GM12878 (cell line): ENCODE results near the gene MIA2. TPM values are rescaled to one million over a fixed set of nuclear protein-coding genes. Genes with fewer than 3 reads are reported as not detected.

ENCODE experiments used
- BRCA1 ChIP-seq: IDR thresholded peaks from 2 replicates; pipeline ENCODE4 v1.6.1; 2011; ENCODE audit warnings: low read depth, low read length, improper control_type of control experiment
- FOXM1 ChIP-seq: IDR thresholded peaks from 2 replicates; pipeline ENCODE4 v1.6.1; 2012; ENCODE audit warnings: low read depth, mild to moderate bottlenecking, inconsistent platforms, low read length, moderate library complexity
- MYB ChIP-seq: fragments of 150-350 bp; IDR thresholded peaks from 2 replicates; pipeline ENCODE4 v1.6.1; 2014; ENCODE audit warnings: mild to moderate bottlenecking, low read depth, low read length, borderline replicate concordance
- NFYA ChIP-seq: IDR thresholded peaks from 2 replicates; pipeline ENCODE4 v1.6.1; 2011; ENCODE audit warnings: low read depth, mild to moderate bottlenecking, low read length, improper control_type of control experiment, borderline replicate concordance
- POLR2AphosphoS2 ChIP-seq: IDR thresholded peaks from 2 replicates; pipeline ENCODE4 v1.6.1; 2011; ENCODE audit warnings: low read depth, mild to moderate bottlenecking, low read length, improper control_type of control experiment, moderate library complexity
- PRDM15 ChIP-seq: fragments of 450-650 bp; formaldehyde crosslinking; IDR thresholded peaks from 2 replicates; pipeline ENCODE4 v1.4.0; 2020; ENCODE audit warnings: mild to moderate bottlenecking, moderate library complexity
- RB1 ChIP-seq: fragments of 450-650 bp; formaldehyde crosslinking; IDR thresholded peaks from 2 replicates; pipeline ENCODE4 v1.6.1; 2017; ENCODE audit warnings: mild to moderate bottlenecking, borderline replicate concordance
- SMARCA5 ChIP-seq: fragments of 450-650 bp; IDR thresholded peaks from 2 replicates; pipeline ENCODE4 v1.6.1; 2017; ENCODE audit warnings: mild to moderate bottlenecking
- TCF12 ChIP-seq: IDR thresholded peaks from 2 replicates; pipeline ENCODE4 v1.6.1; 2011; ENCODE audit warnings: low read depth, mild to moderate bottlenecking, low read length
- ZBTB4 ChIP-seq: fragments of 450-650 bp; formaldehyde crosslinking; IDR thresholded peaks from 2 replicates; pipeline ENCODE4 v1.4.0; 2022; ENCODE audit warnings: mild to moderate bottlenecking, moderate library complexity
- polyA plus RNA-seq, 11 experiments: library from polyadenylated mRNA; depleted of rRNA in 4 of 11; unstranded in 6 of 11; stranded (reverse) in 5 of 11; fragments of >200 nt; fragmentation: Nextera tagmentation in 4 of 11; fragmentation: Illumina TruSeq in 1 of 11; extraction: Ambion mirVana in 4 of 11; extraction: Trizol in 1 of 11; gene quantifications; 1 replicate in 1 of 11; 2 replicates in 10 of 11; pipeline versions ENCODE4 v1.2.1 to v1.2.3, GENCODE V29; 2011 to 2016; ENCODE audit warnings: inconsistent platforms in 2 of 11, missing spikeins in 2 of 11, low read depth in 1 of 11
- total RNA-seq, 4 experiments: library from RNA; depleted of rRNA in 3 of 4; stranded (reverse); fragments of >200 nt in 3 of 4; fragmentation: Illumina TruSeq in 1 of 4; extraction: Trizol in 1 of 4; gene quantifications; 2 replicates each; pipeline versions ENCODE4 v1.2.1 to v1.2.3, GENCODE V29; 2013 to 2021
- TF ChIP-seq, protein P1 (sequence below): IDR thresholded peaks from 2 replicates; pipeline ENCODE4 v1.6.1; 2012; ENCODE audit warnings: low read depth, low read length, improper control_type of control experiment
- TF ChIP-seq, protein P2 (sequence below): fragments of 450-650 bp; formaldehyde crosslinking; IDR thresholded peaks from 2 replicates; pipeline ENCODE4 v1.5.0; 2022; ENCODE audit warnings: mild to moderate bottlenecking, missing genetic modification characterization
- TF ChIP-seq, protein P3 (sequence below): IDR thresholded peaks from 2 replicates; pipeline ENCODE4 v1.6.1; 2011; ENCODE audit warnings: borderline replicate concordance, low read depth, mild to moderate bottlenecking, moderate library complexity, mixed read lengths, low read length; ENCODE audit not compliant: insufficient read depth; ENCODE audit errors: extremely low read length
- TF ChIP-seq, protein P4 (sequence below): IDR thresholded peaks from 2 replicates; pipeline ENCODE4 v1.6.1; 2011; ENCODE audit warnings: low read depth, low read length, improper control_type of control experiment, borderline replicate concordance

The MIA2 gene
- total and polyA plus RNA-seq, 10 of the 15 experiments (the other 5 are each of a cell fraction or from before 2014, with no cell fraction given), result 6.3 to 36.8 (median 17.1) TPM

DNA sequence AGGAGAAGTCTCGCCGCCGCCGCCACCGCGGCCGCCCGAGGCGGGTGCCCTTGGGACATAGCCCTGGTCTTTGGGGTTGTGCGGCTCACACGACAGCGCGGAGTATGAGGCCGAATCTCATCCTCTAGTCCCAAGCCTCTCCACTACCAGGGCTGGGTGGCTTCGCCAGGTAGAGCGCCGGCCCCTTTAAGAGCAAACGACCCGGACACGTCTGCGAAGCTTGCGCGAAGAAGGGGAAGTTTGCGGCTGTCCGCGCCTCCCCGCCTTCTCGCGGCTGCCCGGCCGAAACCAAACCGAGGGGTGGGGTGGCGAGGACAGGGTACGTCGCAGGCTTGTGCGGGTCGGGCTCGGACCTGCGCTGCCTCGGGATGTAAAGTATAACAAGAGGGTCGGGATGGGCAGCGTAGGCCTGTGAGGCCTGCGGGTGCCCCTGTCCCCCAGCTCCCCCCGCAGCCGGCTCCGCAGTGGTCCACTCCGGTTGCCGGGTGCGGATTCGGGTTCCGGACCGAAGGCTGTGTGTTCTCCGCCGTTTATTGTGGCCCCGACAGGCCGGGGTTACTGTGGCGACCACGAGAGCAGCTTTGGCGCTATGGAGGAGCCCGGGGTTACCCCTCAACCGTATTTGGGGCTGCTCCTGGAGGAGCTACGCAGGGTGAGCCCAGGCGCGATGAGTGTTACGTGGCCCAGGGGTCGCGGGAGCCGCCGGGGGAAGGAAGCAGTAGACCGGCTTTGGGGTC lies 33.3 kb downstream of the MIA2 start (continued):
- TF ChIP-seq POLR2AphosphoS2 (no peak; the same call in 1 of the 2 replicates), MYB (no peak), NFYA (no peak), TCF12 (0 out of 2 replicates have a peak, but pooled peaks have one; percentile 30), BRCA1 (no peak), RB1 (peak; percentile 96), ZBTB4 (no peak), PRDM15 (CRISPR knock-in tag) (0 out of 2 replicates have a peak, but pooled peaks have one; percentile 17), SMARCA5 (peak; percentile 83; the same call in 1 of the 2 replicates), FOXM1 (no peak)
- TF ChIP-seq, protein P1, sequence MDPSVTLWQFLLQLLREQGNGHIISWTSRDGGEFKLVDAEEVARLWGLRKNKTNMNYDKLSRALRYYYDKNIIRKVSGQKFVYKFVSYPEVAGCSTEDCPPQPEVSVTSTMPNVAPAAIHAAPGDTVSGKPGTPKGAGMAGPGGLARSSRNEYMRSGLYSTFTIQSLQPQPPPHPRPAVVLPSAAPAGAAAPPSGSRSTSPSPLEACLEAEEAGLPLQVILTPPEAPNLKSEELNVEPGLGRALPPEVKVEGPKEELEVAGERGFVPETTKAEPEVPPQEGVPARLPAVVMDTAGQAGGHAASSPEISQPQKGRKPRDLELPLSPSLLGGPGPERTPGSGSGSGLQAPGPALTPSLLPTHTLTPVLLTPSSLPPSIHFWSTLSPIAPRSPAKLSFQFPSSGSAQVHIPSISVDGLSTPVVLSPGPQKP, result peak; percentile 26; the same call in 1 of the 2 replicates
- TF ChIP-seq, protein P2, sequence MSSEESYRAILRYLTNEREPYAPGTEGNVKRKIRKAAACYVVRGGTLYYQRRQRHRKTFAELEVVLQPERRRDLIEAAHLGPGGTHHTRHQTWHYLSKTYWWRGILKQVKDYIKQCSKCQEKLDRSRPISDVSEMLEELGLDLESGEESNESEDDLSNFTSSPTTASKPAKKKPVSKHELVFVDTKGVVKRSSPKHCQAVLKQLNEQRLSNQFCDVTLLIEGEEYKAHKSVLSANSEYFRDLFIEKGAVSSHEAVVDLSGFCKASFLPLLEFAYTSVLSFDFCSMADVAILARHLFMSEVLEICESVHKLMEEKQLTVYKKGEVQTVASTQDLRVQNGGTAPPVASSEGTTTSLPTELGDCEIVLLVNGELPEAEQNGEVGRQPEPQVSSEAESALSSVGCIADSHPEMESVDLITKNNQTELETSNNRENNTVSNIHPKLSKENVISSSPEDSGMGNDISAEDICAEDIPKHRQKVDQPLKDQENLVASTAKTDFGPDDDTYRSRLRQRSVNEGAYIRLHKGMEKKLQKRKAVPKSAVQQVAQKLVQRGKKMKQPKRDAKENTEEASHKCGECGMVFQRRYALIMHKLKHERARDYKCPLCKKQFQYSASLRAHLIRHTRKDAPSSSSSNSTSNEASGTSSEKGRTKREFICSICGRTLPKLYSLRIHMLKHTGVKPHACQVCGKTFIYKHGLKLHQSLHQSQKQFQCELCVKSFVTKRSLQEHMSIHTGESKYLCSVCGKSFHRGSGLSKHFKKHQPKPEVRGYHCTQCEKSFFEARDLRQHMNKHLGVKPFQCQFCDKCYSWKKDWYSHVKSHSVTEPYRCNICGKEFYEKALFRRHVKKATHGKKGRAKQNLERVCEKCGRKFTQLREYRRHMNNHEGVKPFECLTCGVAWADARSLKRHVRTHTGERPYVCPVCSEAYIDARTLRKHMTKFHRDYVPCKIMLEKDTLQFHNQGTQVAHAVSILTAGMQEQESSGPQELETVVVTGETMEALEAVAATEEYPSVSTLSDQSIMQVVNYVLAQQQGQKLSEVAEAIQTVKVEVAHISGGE (CRISPR knock-in tag), result no peak
- TF ChIP-seq, protein P3, sequence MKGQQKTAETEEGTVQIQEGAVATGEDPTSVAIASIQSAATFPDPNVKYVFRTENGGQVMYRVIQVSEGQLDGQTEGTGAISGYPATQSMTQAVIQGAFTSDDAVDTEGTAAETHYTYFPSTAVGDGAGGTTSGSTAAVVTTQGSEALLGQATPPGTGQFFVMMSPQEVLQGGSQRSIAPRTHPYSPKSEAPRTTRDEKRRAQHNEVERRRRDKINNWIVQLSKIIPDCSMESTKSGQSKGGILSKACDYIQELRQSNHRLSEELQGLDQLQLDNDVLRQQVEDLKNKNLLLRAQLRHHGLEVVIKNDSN, result no peak
- TF ChIP-seq, protein P4, sequence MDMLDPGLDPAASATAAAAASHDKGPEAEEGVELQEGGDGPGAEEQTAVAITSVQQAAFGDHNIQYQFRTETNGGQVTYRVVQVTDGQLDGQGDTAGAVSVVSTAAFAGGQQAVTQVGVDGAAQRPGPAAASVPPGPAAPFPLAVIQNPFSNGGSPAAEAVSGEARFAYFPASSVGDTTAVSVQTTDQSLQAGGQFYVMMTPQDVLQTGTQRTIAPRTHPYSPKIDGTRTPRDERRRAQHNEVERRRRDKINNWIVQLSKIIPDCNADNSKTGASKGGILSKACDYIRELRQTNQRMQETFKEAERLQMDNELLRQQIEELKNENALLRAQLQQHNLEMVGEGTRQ, result no peak
